Left ventricle myocardium inferior (tissue), 1 donor: ENCODE data around the gene CLTC. TPM values are rescaled to one million over a fixed set of nuclear protein-coding genes. Genes with fewer than 3 reads are reported as not detected.

Experiments
- DNase-seq: peaks from one replicate; pipeline ENCODE4 v3.0.0-alpha.2; 2020
- H3K27ac ChIP-seq: fragments of 200-600 bp; replicated peaks from 2 replicates; pipeline ENCODE4 v1.8.0; 2021
- H3K27me3 ChIP-seq: fragments of 200-600 bp; 2 replicates; pipeline ENCODE4 v1.8.0; 2021; ENCODE audit warnings: low read depth
- H3K36me3 ChIP-seq: fragments of 200-600 bp; 2 replicates; pipeline ENCODE4 v1.8.0; 2021
- H3K4me1 ChIP-seq: fragments of 200-600 bp; 2 replicates; pipeline ENCODE4 v1.8.0; 2021
- H3K4me3 ChIP-seq: fragments of 200-600 bp; 2 replicates; pipeline ENCODE4 v1.8.0; 2021; ENCODE audit warnings: mild to moderate bottlenecking, moderate library complexity
- H3K9me3 ChIP-seq: fragments of 200-600 bp; replicated peaks from 2 replicates; pipeline ENCODE4 v1.8.0; 2021
- intact Hi-C: fragments of 100-400 bp; cut with micrococcal nuclease; formaldehyde crosslinking; loops from one replicate; pipeline ENCODE4 v1.11.0; 2022
- total RNA-seq: library from RNA; stranded (reverse); fragmentation: NEBNext Ultra II Directional; extraction: Animal tissue kit (Norgen Biotek cat#: 25700); gene quantifications from one replicate; pipeline ENCODE4 v1.2.1, GENCODE V29; 2021
- TF ChIP-seq, protein P1 (sequence below): fragments of 200-600 bp; IDR thresholded peaks from 2 replicates; pipeline ENCODE4 v1.8.0; 2021; ENCODE audit warnings: antibody characterized with exemption, mild to moderate bottlenecking, borderline replicate concordance
- donor health status: DM: no; HTN: yes; CAD: no; lungs with severe emphysema.

Gene CLTC
- total RNA-seq, 1 donor from 2014 or later = 162 TPM

DNA sequence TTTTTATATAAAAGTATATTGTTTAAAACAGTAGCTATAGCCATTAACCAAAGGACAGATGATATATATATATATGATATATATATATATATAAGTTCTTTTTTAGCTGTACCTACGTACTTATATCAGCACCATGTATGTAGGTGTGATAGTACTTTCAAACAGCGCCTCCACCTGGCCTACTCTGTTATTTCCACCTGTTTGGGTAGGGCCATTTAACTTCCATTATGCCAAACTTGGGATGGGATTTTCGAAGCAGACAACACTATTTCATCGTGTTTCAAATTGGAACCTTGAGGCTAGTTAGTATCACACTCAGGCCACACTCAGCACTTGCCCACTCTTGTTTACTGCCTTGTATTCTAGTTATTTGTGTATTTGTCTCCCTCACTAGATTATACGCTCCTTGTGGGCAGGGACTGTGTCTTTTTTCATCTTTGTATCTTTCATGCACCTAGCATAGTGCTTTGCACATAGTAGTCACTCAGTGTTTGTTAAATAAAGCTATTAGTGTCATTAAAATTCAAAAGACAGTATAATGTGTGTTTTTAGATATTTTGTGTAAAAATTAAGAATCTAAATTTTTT, 11.8 kb upstream of the CLTC start:
- Histone ChIP-seq H3K36me3 (peaks cover 69% of the 10 kb centered on the region), H3K27ac (no peak overlapping the region), H3K27me3 (no peaks in the 10 kb centered on the region), H3K4me1 (no peaks in the 10 kb centered on the region), H3K9me3 (no peaks in the 10 kb centered on the region), H3K4me3 (no peak overlapping the region)
- TF ChIP-seq, protein P1, sequence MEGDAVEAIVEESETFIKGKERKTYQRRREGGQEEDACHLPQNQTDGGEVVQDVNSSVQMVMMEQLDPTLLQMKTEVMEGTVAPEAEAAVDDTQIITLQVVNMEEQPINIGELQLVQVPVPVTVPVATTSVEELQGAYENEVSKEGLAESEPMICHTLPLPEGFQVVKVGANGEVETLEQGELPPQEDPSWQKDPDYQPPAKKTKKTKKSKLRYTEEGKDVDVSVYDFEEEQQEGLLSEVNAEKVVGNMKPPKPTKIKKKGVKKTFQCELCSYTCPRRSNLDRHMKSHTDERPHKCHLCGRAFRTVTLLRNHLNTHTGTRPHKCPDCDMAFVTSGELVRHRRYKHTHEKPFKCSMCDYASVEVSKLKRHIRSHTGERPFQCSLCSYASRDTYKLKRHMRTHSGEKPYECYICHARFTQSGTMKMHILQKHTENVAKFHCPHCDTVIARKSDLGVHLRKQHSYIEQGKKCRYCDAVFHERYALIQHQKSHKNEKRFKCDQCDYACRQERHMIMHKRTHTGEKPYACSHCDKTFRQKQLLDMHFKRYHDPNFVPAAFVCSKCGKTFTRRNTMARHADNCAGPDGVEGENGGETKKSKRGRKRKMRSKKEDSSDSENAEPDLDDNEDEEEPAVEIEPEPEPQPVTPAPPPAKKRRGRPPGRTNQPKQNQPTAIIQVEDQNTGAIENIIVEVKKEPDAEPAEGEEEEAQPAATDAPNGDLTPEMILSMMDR = no peak
- no peak for DNase-seq
- intact Hi-C loops = no loop called here

DNA sequence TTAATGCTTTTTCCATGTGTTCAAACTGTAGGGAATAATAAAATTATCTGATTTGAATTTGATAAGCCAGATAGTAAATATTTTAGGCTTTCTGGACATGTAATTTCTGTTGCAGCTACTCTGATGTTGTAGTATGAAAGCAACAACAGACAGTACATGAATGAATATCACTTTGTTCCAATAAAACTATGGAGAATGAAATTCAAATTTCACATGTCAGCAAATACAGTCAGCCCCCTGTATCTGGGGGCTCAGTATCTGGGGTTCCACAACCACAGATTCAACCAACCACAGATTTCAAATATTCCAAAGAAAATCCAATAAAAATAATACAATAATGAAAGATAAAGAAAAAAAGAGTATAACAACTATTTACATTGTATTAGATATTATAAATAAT, 8.2 kb upstream of the CLTC start:
- TF ChIP-seq, protein P1 = no peak
- Histone ChIP-seq H3K4me1 (no peaks in the 10 kb centered on the region), H3K27me3 (no peaks in the 10 kb centered on the region), H3K9me3 (no peaks in the 10 kb centered on the region), H3K4me3 (no peak overlapping the region), H3K27ac (no peak overlapping the region), H3K36me3 (peaks cover 37% of the 10 kb centered on the region)
- no peak for DNase-seq
- intact Hi-C loops = no loop called here

DNA sequence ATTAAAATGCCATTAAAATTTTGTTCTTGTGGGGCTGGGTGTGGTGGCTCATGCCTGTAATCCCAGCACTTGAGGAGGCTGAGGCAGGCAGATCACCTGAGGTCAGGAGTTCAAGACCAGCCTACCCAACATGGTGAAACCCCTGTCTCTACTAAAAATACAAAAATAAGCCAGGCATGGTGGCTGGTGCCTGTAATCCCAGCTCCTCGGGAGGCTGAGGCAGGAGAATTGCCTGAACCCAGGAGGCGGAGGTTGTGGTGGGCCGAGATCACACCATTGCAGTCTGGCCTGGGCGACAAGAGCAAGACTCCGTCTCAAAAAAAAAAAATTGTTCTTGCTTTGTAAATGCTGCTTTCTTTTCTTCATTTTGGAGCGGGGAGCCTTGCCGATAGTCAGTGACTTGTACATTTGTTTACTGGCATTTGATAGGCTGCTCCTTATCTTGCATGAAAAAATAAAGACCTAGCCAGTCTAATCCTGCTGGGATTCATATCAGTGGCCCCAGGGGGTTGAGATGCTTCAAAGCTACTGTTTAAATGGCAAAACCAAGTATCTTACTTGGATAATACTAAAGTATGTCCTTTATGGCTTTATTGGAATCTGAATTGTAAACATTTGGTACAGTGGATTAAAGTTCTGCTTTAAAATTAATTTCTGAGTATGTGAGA, 3.3 kb upstream of the CLTC start:
- DNase-seq = no peak
- Histone ChIP-seq H3K27me3 (no peaks in the 10 kb centered on the region), H3K36me3 (no peaks in the 10 kb centered on the region), H3K27ac (peak overlapping the region; percentile 42), H3K4me1 (peaks cover 36% of the 10 kb centered on the region), H3K9me3 (no peaks in the 10 kb centered on the region), H3K4me3 (no peak overlapping the region)
- TF ChIP-seq, protein P1 = no peak
- intact Hi-C loops = no loop called here

DNA sequence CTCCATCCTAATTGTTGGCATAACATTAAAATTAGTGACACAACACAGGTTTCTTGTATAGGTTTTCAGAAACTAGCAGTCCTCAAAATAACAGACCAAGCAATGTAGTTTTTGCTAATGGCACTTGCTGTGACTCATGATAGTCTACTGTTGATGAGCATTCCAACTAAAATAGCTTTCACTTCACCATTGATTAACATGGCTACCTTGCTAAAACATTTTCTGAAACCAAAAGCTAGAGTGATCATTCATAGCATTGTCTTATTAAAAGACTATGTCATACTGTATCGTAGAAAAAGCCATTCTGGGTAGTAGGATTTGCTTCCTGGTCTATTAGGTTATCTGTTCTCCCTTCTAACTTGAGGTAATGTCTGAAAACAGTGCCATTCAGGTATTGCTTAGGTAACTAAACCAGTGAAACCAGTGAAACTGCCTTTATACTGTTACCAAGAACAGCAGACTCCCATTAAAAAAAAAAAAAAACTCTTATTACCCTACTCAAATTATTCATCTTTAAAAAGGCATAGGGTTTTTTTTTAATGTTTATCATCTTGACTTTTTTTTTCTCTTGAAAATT, 2.5 kb upstream of the CLTC start:
- Histone ChIP-seq H3K9me3 (no peaks in the 10 kb centered on the region), H3K27me3 (no peaks in the 10 kb centered on the region), H3K27ac (peak overlapping the region; percentile 11), H3K4me1 (peaks cover 45% of the 10 kb centered on the region), H3K36me3 (no peaks in the 10 kb centered on the region), H3K4me3 (no peak overlapping the region)
- no peak for DNase-seq
- TF ChIP-seq, protein P1 = no peak
- intact Hi-C loops = no loop called here

DNA sequence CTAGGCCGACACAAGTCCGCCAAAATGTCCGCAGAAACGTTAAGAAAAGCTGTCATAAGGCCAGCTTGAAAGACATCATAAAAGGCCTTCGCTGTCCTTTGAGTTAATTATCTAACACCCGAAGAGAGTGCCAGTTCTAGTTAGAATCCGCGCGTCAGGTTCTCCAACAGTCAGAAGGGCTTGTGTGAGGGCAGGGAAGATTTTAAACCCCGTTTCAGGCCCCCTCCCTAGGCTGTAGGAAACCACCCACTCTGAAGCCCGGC, 729 bp upstream of the CLTC start:
- peak overlapping the region; percentile 92 for H3K4me3 ChIP-seq
- no peaks in the 10 kb centered on the region for H3K36me3 ChIP-seq
- peak overlapping the region; percentile 99 for H3K27ac ChIP-seq
- no peak for DNase-seq
- intact Hi-C loops = no loop called here
- no peaks in the 10 kb centered on the region for H3K27me3 ChIP-seq
- H3K9me3 ChIP-seq = no peaks in the 10 kb centered on the region
- TF ChIP-seq, protein P1 = no peak
- peaks cover 62% of the 10 kb centered on the region for H3K4me1 ChIP-seq
